Astrocyte of the cerebellum (primary cell): ENCODE measurements around the gene APPBP2.

Experiments
- DNase-seq: peaks from one replicate; pipeline ENCODE4 v3.0.0-alpha.2; 2011; ENCODE audit warnings: low read depth
- H3K4me3 ChIP-seq: 2 replicates; pipeline ENCODE4 v1.5.1; 2011; ENCODE audit warnings: mild to moderate bottlenecking, low read depth, low read length, moderate library complexity
- in situ Hi-C: cut with HindIII; loops from 2 replicates; pipeline ENCODE4 v1.10.0; 2017; ENCODE audit warnings: low sequenced_read_pairs
- TF ChIP-seq, protein P1 (sequence below): IDR thresholded peaks from 2 replicates; pipeline ENCODE4 v1.5.1; 2012; ENCODE audit warnings: low read length, low read depth, moderate library complexity, mild to moderate bottlenecking; ENCODE audit errors: missing control alignments

The APPBP2 gene

DNA sequence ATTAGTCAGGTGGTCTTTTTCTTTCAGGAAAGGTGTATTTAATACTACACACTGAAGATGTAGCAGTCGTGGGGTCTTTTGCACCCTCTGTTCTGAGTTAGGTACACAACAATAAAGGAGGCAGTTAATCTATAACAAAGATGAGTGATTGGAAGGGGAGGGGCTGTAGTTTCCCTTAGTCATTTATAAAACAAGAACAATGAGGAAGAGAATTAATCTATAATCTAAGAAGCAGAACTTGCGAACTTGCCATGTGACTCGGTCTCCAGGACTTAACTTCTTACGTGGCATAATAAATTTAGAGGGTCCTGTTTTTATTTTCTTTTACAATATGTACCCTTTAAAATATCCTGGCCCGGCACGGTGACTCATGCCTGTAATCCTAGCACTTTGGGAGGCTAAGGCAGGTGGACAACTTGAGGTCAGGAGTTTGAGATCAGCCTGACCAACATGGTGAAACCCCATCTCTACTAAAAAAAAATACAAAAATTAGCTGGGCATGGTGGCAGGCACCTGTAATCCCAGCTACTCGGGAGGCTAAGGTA is 8.6 kb upstream of the APPBP2 start:
- no peak for DNase-seq
- H3K4me3 ChIP-seq, result no peak overlapping the region
- TF ChIP-seq, protein P1, sequence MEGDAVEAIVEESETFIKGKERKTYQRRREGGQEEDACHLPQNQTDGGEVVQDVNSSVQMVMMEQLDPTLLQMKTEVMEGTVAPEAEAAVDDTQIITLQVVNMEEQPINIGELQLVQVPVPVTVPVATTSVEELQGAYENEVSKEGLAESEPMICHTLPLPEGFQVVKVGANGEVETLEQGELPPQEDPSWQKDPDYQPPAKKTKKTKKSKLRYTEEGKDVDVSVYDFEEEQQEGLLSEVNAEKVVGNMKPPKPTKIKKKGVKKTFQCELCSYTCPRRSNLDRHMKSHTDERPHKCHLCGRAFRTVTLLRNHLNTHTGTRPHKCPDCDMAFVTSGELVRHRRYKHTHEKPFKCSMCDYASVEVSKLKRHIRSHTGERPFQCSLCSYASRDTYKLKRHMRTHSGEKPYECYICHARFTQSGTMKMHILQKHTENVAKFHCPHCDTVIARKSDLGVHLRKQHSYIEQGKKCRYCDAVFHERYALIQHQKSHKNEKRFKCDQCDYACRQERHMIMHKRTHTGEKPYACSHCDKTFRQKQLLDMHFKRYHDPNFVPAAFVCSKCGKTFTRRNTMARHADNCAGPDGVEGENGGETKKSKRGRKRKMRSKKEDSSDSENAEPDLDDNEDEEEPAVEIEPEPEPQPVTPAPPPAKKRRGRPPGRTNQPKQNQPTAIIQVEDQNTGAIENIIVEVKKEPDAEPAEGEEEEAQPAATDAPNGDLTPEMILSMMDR, result no peak
- in situ Hi-C loops, result no loop called here

DNA sequence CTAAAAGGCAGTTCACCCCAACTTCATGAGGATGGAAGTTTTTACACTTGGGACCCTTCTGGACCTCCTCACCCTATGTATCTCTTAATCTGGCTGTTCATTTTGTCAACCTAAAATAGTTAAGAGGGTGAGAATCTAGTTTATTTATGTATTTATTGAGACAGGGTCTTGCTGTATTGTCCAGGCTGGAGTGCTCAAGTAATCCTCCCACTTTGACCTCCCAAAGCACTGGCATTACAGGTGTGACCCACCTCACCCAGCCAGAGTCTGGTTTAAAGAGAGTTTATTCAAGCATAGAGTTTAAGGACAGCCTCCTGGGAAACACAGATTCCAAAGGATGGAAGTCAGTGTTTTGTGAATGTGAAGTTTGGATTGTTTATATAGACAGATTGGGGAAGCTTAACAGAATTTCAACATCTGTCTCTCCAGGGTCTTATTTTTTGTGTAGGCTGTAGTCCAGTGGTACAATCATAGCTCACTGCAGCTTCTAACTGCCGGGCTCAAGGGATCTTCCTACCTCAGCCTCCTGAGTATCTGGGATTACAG is 8.0 kb upstream of the APPBP2 start:
- H3K4me3 ChIP-seq, result no peak overlapping the region
- no peak for DNase-seq
- in situ Hi-C loops, result no loop called here
- TF ChIP-seq, protein P1, result no peak

DNA sequence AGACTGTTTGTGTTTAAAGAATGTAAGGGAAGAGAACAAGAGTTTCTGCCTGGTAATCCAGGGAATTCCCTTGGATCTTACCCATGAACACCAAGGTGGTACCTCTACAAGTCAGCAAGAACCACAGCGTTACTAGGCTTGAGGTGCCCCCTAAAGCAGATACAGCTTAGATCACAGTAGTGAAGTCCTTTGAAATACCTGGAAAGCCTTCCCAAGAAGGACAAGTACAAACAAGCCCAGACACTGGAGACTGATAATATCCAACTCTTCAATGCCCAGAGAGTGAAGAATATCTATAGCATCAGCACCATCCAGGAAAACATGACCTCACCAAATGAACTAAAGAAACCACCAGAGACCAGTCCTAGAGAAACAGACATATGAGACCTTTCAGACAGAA is 3.8 kb upstream of the APPBP2 start:
- in situ Hi-C loops, result no loop called here
- H3K4me3 ChIP-seq, result no peak overlapping the region
- DNase-seq, result no peak
- TF ChIP-seq, protein P1, result no peak

DNA sequence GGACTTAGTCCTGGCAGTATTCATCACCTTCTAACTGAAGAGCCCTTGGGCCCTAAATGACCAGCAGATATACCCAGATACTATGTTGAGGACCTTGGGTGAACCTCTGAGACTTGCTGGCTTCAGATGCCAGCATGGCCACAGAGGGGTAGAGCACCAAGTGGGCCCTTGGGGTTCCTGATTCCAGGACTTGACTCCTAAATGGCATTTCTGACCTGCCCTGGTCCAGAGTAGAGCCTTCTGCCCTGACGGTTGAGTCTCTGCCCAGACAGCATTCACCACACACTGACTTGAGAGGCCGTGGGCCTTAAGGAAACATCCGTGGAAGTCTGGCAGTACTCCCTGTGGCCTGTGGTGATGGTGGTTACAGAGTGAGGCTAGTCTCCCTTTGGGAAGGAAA is 2.8 kb upstream of the APPBP2 start:
- in situ Hi-C loops, result no loop called here
- TF ChIP-seq, protein P1, result no peak
- H3K4me3 ChIP-seq, result no peak overlapping the region
- DNase-seq, result no peak

DNA sequence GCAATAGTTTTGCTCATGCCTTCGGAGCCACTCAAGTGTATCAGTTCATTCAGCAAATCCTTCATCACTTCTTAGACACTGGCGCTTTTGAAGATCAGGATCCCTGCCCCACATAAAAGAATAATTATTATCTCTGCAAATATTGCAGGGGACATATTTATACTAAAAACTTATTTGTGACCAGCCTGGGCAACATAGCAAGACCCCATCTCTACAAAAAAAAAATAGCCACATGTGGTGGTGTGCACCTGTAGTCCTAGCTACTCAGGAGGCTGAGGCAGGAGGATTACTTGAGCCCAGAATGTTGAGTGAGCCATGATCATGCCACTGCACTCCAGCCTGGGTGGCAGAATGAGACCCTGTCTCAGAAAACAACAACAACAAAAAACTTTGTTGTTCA is 1.7 kb upstream of the APPBP2 start:
- DNase-seq, result no peak
- TF ChIP-seq, protein P1, result no peak
- in situ Hi-C loops, result no loop called here
- H3K4me3 ChIP-seq, result no peak overlapping the region

DNA sequence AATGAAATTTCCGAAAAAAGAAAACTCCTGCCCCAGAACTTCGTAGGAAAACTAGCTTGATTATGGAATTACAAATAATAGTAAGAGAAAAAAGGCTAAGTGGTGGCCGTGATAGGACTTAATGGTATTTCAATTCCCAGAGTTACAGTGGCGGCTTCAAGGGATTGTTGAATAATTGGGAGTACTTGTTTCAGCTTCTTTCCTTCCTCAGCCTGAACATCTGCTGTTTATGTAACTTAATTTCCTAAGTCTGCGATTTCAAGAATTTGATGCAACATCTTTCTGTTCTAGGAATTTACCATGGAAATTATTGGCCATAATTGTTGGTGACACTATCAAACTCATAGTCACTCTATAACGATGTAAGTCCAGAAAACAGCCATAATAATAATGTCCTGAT is 684 bp upstream of the APPBP2 start:
- H3K4me3 ChIP-seq, result peak overlapping the region; percentile 63
- TF ChIP-seq, protein P1, result no peak
- no peak for DNase-seq
- in situ Hi-C loops, result no loop called here
